HepG2 (cell line): ENCODE measurements around the gene NEDD8. TPM values are rescaled to one million over a fixed set of nuclear protein-coding genes. Genes with fewer than 3 reads are reported as not detected.
A peak's percentile ranks its signal among the peaks of the same experiment; 100 is the strongest.

Experiments used
- ATF7-NPFF ChIP-seq: sonication (generic); formaldehyde crosslinking; IDR thresholded peaks from 2 replicates; pipeline ENCODE4 v1.8.1; 2023; ENCODE audit warnings: mild to moderate bottlenecking, low read depth, missing genetic modification reagents, moderate library complexity
- HMG20A ChIP-seq: IDR thresholded peaks from 2 replicates; pipeline ENCODE4 v1.6.1; 2016; ENCODE audit warnings: borderline replicate concordance
- HNF4G ChIP-seq, 2 experiments: sonication (generic) in 1 of 2; formaldehyde crosslinking in 1 of 2; IDR thresholded peaks; 2 replicates each; pipeline versions ENCODE4 v1.4.0 to v1.6.1; 2011 to 2020; ENCODE audit warnings: borderline replicate concordance in 2 of 2, low read depth in 2 of 2, mild to moderate bottlenecking in 2 of 2, low read length in 1 of 2, missing genetic modification reagents in 1 of 2, moderate library complexity in 1 of 2
- KAT7 ChIP-seq: IDR thresholded peaks from 2 replicates; pipeline ENCODE4 v1.6.1; 2018; ENCODE audit warnings: borderline replicate concordance, missing compliant biosample characterization
- MTF2 ChIP-seq: sonication (generic); formaldehyde crosslinking; IDR thresholded peaks from 2 replicates; pipeline ENCODE4 v1.5.0; 2020; ENCODE audit warnings: missing genetic modification reagents, borderline replicate concordance
- NFAT5 ChIP-seq: sonication (generic); formaldehyde crosslinking; IDR thresholded peaks from 2 replicates; pipeline ENCODE4 v1.4.0; 2020; ENCODE audit warnings: missing genetic modification reagents
- RERE ChIP-seq: IDR thresholded peaks from 2 replicates; pipeline ENCODE4 v1.6.1; 2016; ENCODE audit warnings: low read depth, missing genetic modification reagents, missing compliant biosample characterization
- RFXAP ChIP-seq: sonication (generic); formaldehyde crosslinking; IDR thresholded peaks from 2 replicates; pipeline ENCODE4 v1.4.0; 2020; ENCODE audit warnings: missing genetic modification reagents, borderline replicate concordance
- ZMYM3 ChIP-seq: sonication (generic); formaldehyde crosslinking; IDR thresholded peaks from 2 replicates; pipeline ENCODE4 v1.5.1; 2020; ENCODE audit warnings: mild to moderate bottlenecking, missing genetic modification reagents
- ZNF12 ChIP-seq: sonication (generic); formaldehyde crosslinking; IDR thresholded peaks from 2 replicates; pipeline ENCODE4 v1.5.0; 2020; ENCODE audit warnings: missing genetic modification reagents
- ZNF567 ChIP-seq: sonication (generic); formaldehyde crosslinking; IDR thresholded peaks from 2 replicates; pipeline ENCODE4 v1.8.1; 2023; ENCODE audit warnings: mild to moderate bottlenecking, missing genetic modification reagents, borderline replicate concordance
- ZNF615 ChIP-seq: sonication (generic); formaldehyde crosslinking; IDR thresholded peaks from 2 replicates; pipeline ENCODE4 v1.5.0; 2020; ENCODE audit warnings: mild to moderate bottlenecking, missing genetic modification reagents, borderline replicate concordance
- ZNF616 ChIP-seq: sonication (generic); formaldehyde crosslinking; IDR thresholded peaks from 2 replicates; pipeline ENCODE4 v1.5.0; 2020; ENCODE audit warnings: low read depth, mild to moderate bottlenecking, missing genetic modification reagents
- ZNF780A ChIP-seq: sonication (generic); formaldehyde crosslinking; IDR thresholded peaks from 2 replicates; pipeline ENCODE4 v1.8.0; 2022; ENCODE audit warnings: mild to moderate bottlenecking, missing genetic modification reagents, moderate library complexity
- polyA plus RNA-seq, 8 experiments: library from polyadenylated mRNA; depleted of rRNA in 3 of 8; stranded (reverse) in 7 of 8; unstranded in 1 of 8; fragments of >200 nt; fragmentation: Illumina TruSeq in 4 of 8; extraction: Trizol in 4 of 8; gene quantifications; 2 replicates each; pipeline versions ENCODE4 v1.2.1 to v1.2.3, GENCODE V29; 2011 to 2016; ENCODE audit warnings: low read depth in 4 of 8, missing spikeins in 1 of 8, mixed read lengths in 1 of 8; ENCODE audit not compliant: insufficient read depth in 1 of 8
- total RNA-seq, 5 experiments: library from RNA; depleted of rRNA; stranded (reverse); fragments of >200 nt; fragmentation: Illumina TruSeq; extraction: Trizol; gene quantifications; 2 replicates each; pipeline ENCODE4 v1.2.3, GENCODE V29; 2016; ENCODE audit warnings: low read depth in 1 of 5
- TF ChIP-seq, protein P1 (sequence below): sonication (generic); formaldehyde crosslinking; IDR thresholded peaks from 2 replicates; pipeline ENCODE4 v1.5.1; 2020; ENCODE audit warnings: missing genetic modification reagents, mild to moderate bottlenecking, borderline replicate concordance

NEDD8 gene
- total and polyA plus RNA-seq, 2 of the 13 experiments (the other 11 are each of a cell fraction or from before 2014, with no cell fraction given), result 535 to 713 TPM

GRCh38 chr14:24231263-24232120, 675 bp downstream of the NEDD8 start (continued):
- peak; percentile 76; the same call in 1 of the 2 replicates for TF ChIP-seq NFAT5 (CRISPR knock-in tag)
- peak; percentile 59; the same call in 1 of the 2 replicates for TF ChIP-seq ZMYM3 (CRISPR knock-in tag)
- TF ChIP-seq ATF7-NPFF (CRISPR knock-in tag), result no peak
- TF ChIP-seq ZNF567 (CRISPR knock-in tag), result peak; percentile 64; the same call in 1 of the 2 replicates
- TF ChIP-seq MTF2 (CRISPR knock-in tag), result no peak
- no peak for TF ChIP-seq ZNF12 (CRISPR knock-in tag)
- peak; percentile 49; the same call in 1 of the 2 replicates for TF ChIP-seq ZNF616
- no peak for TF ChIP-seq ZNF780A (CRISPR knock-in tag)
- no peak for TF ChIP-seq KAT7 (CRISPR knock-in tag)
- TF ChIP-seq, protein P1, sequence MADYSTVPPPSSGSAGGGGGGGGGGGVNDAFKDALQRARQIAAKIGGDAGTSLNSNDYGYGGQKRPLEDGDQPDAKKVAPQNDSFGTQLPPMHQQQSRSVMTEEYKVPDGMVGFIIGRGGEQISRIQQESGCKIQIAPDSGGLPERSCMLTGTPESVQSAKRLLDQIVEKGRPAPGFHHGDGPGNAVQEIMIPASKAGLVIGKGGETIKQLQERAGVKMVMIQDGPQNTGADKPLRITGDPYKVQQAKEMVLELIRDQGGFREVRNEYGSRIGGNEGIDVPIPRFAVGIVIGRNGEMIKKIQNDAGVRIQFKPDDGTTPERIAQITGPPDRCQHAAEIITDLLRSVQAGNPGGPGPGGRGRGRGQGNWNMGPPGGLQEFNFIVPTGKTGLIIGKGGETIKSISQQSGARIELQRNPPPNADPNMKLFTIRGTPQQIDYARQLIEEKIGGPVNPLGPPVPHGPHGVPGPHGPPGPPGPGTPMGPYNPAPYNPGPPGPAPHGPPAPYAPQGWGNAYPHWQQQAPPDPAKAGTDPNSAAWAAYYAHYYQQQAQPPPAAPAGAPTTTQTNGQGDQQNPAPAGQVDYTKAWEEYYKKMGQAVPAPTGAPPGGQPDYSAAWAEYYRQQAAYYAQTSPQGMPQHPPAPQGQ (CRISPR knock-in tag), result no peak; the same call in 1 of the 2 replicates
- no peak for TF ChIP-seq RERE (CRISPR knock-in tag)
- TF ChIP-seq HMG20A (CRISPR knock-in tag), result no peak
- TF ChIP-seq HNF4G (IDR thresholded peaks at IDR 0.05; ENCODE audit: borderline replicate concordance, low read depth, low read length), result no peak
- peak; percentile 68; the same call in 1 of the 2 replicates for TF ChIP-seq HNF4G (CRISPR knock-in tag; IDR thresholded peaks at IDR 0.05; ENCODE audit: borderline replicate concordance, low read depth)
- peak; percentile 95; the same call in 1 of the 2 replicates for TF ChIP-seq ZNF615 (CRISPR knock-in tag)
- TF ChIP-seq RFXAP, result peak; percentile 28; the same call in 1 of the 2 replicates
